K562 (cell line): ENCODE results near the gene PSRC1. TPM values are rescaled to one million over a fixed set of nuclear protein-coding genes. Genes with fewer than 3 reads are reported as not detected.

Experiments used
- ATAC-seq: fragments of 200-7000 bp; cut with Tn5 transposase; 3 replicates; pipeline ENCODE4 v1.9.1; 2020; ENCODE audit warnings: moderate library complexity
- BruUV-seq: library from RNA; stranded (reverse); fragments of 400-500 nt; replicated peaks from 2 replicates; lab custom pipeline; 2021; lab: Mats Ljungman, UMichigan
- CTCF ChIA-PET: fragments of 300-600 bp; formaldehyde crosslinking; extraction: SDS; loops from one replicate; lab custom pipeline; 2021; ENCODE audit warnings: low intra/inter-chr PET ratio; lab: Yijun Ruan, JAX
- POLR2A ChIA-PET: fragments of 300-600, 350-650 bp; sonication (Branson Sonifier 250); formaldehyde crosslinking; extraction: SDS; loops from one replicate; lab custom pipeline; 2021; ENCODE audit warnings: antibody characterized with exemption, inconsistent platforms; lab: Yijun Ruan, JAX
- DNase-seq, 4 experiments: peaks; one replicate each; pipeline versions ENCODE4 v3.0.0 to v3.0.0-alpha.2; 2011 to 2018; ENCODE audit warnings: low spot score in 3 of 4, mixed read lengths in 3 of 4; ENCODE audit errors: extremely low read depth in 1 of 4
- FAIRE-seq: peaks from 2 replicates; lab custom pipeline; 2011; peaks lifted over from hg19 to GRCh38; lab: Jason Lieb, UNC
- H2AFZ ChIP-seq: 2 replicates; pipeline ENCODE4 v1.6.0; 2011; ENCODE audit warnings: low read depth, low read length, control low read depth, inconsistent platforms
- H3K27ac ChIP-seq: fragments of 200-600 bp; 3 replicates; pipeline ENCODE4 v1.8.0; 2011; ENCODE audit warnings: low read depth, mild to moderate bottlenecking, control low read depth, inconsistent platforms, low read length, moderate library complexity, mixed read lengths; ENCODE audit errors: extremely low read depth
- H3K27me3 ChIP-seq, 2 experiments: fragments of 300-600 bp in 1 of 2; 2 replicates in 1 of 2; 3 replicates in 1 of 2; pipeline versions ENCODE4 v1.6.0 to v1.8.0; 2011; ENCODE audit warnings: inconsistent platforms in 2 of 2, low read length in 2 of 2, mild to moderate bottlenecking in 1 of 2, mixed read lengths in 1 of 2, moderate library complexity in 1 of 2; ENCODE audit not compliant: control insufficient read depth in 2 of 2, insufficient read depth in 2 of 2
- H3K36me3 ChIP-seq: fragments of 300-600 bp; 3 replicates; pipeline ENCODE4 v1.8.0; 2011; ENCODE audit warnings: mild to moderate bottlenecking, low read length, inconsistent platforms; ENCODE audit not compliant: control insufficient read depth, insufficient read depth
- H3K4me1 ChIP-seq, 2 experiments: fragments of 200-600 bp in 1 of 2; replicated peaks in 1 of 2; 2 replicates in 1 of 2; 3 replicates in 1 of 2; pipeline versions ENCODE4 v1.5.1 to v1.8.0; 2011; ENCODE audit warnings: inconsistent platforms in 2 of 2, low read length in 2 of 2, mild to moderate bottlenecking in 1 of 2, mixed read lengths in 1 of 2, moderate library complexity in 1 of 2; ENCODE audit not compliant: control insufficient read depth in 2 of 2, insufficient read depth in 2 of 2
- H3K4me2 ChIP-seq: 2 replicates; pipeline ENCODE4 v1.6.1; 2011; ENCODE audit warnings: low read length, control low read depth, inconsistent platforms, mixed read lengths; ENCODE audit not compliant: insufficient read depth
- H3K4me3 ChIP-seq: fragments of 200-600 bp; sonication (generic), shearing (Covaris generic); 2 replicates; pipeline ENCODE4 v1.5.1; 2016; ENCODE audit warnings: control low read depth, inconsistent platforms
- H3K79me2 ChIP-seq: fragments of 200-600 bp; 3 replicates; pipeline ENCODE4 v1.8.0; 2011; ENCODE audit warnings: low read length, inconsistent platforms; ENCODE audit not compliant: control insufficient read depth, insufficient read depth
- H3K9ac ChIP-seq, 2 experiments: 2 replicates each; pipeline versions ENCODE4 v1.6.0 to v1.6.1; 2011; ENCODE audit warnings: low read depth in 2 of 2, low read length in 2 of 2, control low read depth in 1 of 2, inconsistent platforms in 1 of 2, mild to moderate bottlenecking in 1 of 2, mixed read lengths in 1 of 2; ENCODE audit not compliant: insufficient read depth in 1 of 2
- H3K9me1 ChIP-seq: one replicate; pipeline ENCODE4 v1.6.0; 2011; ENCODE audit warnings: inconsistent platforms, mild to moderate bottlenecking, low read length, moderate library complexity; ENCODE audit not compliant: control insufficient read depth, insufficient read depth
- H3K9me3 ChIP-seq: replicated peaks from 2 replicates; pipeline ENCODE4 v1.5.1; 2011; ENCODE audit warnings: low read depth, low read length, inconsistent platforms; ENCODE audit not compliant: control insufficient read depth, insufficient read depth
- H4K20me1 ChIP-seq: replicated peaks from 2 replicates; pipeline ENCODE4 v1.6.1; 2011; ENCODE audit warnings: low read length, inconsistent platforms, mixed read lengths; ENCODE audit not compliant: control insufficient read depth, insufficient read depth
- ARID3B ChIP-seq: fragments of 250-450 bp; sonication (Bioruptor Pico); IDR thresholded peaks from 2 replicates; pipeline ENCODE4 v1.4.0; 2020; ENCODE audit warnings: borderline replicate concordance
- CREB1 ChIP-seq, 2 experiments: sonication (generic) in 1 of 2; formaldehyde crosslinking in 1 of 2; IDR thresholded peaks; 2 replicates each; pipeline versions ENCODE4 v1.6.1 to v1.8.0; 2012 to 2022; ENCODE audit warnings: inconsistent platforms in 1 of 2, mild to moderate bottlenecking in 1 of 2, missing genetic modification reagents in 1 of 2, moderate library complexity in 1 of 2
- NCOA4 ChIP-seq: fragments of 450-650 bp; IDR thresholded peaks from 2 replicates; pipeline ENCODE4 v1.6.1; 2018; ENCODE audit warnings: mild to moderate bottlenecking; ENCODE audit not compliant: partially characterized antibody
- NFE2 ChIP-seq: IDR thresholded peaks from 2 replicates; pipeline ENCODE4 v1.6.1; 2014; ENCODE audit warnings: antibody characterized with exemption, low read depth
- NFXL1 ChIP-seq: fragments of 450-650 bp; formaldehyde crosslinking; IDR thresholded peaks from 2 replicates; pipeline ENCODE4 v1.4.0; 2021; ENCODE audit warnings: mild to moderate bottlenecking
- SMARCE1 ChIP-seq: fragments of 450-650 bp; IDR thresholded peaks from 2 replicates; pipeline ENCODE4 v1.7.1; 2016; ENCODE audit warnings: mild to moderate bottlenecking
- ZEB2 ChIP-seq: fragments of 450-650 bp; IDR thresholded peaks from 2 replicates; pipeline ENCODE4 v1.6.1; 2016
- ZNF324 ChIP-seq: fragments of 250-450 bp; sonication (Bioruptor Pico); IDR thresholded peaks from 2 replicates; pipeline ENCODE4 v1.4.0; 2020; ENCODE audit warnings: mild to moderate bottlenecking
- WGBS: fragments of 100-300 bp; shearing (Covaris generic); methylation state at CpG from one replicate; pipeline ENCODE4 v1.1.6; 2016; ENCODE audit warnings: low coverage, mixed read lengths; ENCODE audit not compliant: insufficient coverage; ENCODE audit errors: missing lambda C conversion rate; 5-methylcytosine and 5-hydroxymethylcytosine counted together
- in situ Hi-C: fragments of 300-500 bp; cut with MboI; formaldehyde crosslinking; loops from 4 replicates; pipeline ENCODE4 v1.15.0; 2018; ENCODE audit warnings: inconsistent platforms, mixed read lengths
- intact Hi-C: fragments of 100-400 bp; cut with micrococcal nuclease; formaldehyde crosslinking; loops from 2 replicates; pipeline ENCODE4 v1.14.2; 2022
- polyA plus RNA-seq, 8 experiments: library from polyadenylated mRNA; depleted of rRNA in 4 of 8; stranded (reverse) in 5 of 8; unstranded in 3 of 8; fragments of >200 nt; fragmentation: Nextera tagmentation in 2 of 8; fragmentation: Illumina TruSeq in 1 of 8; extraction: Ambion mirVana in 2 of 8; extraction: Trizol in 1 of 8; gene quantifications; 2 replicates each; pipeline versions ENCODE4 v1.2.1 to v1.2.3, GENCODE V29; 2011 to 2014; ENCODE audit warnings: inconsistent platforms in 1 of 8, missing spikeins in 1 of 8
- total RNA-seq, 7 experiments: library from RNA; depleted of rRNA in 6 of 7; stranded (reverse); fragments of >200 nt in 6 of 7; fragmentation: Illumina TruSeq in 2 of 7; extraction: Trizol in 2 of 7; gene quantifications; 2 replicates each; pipeline versions ENCODE4 v1.2.1 to v1.2.3, GENCODE V29; 2011 to 2021; ENCODE audit warnings: low replicate concordance in 1 of 7
- TF ChIP-seq, protein P1 (sequence below): fragments of 250-450 bp; sonication (Bioruptor Pico); IDR thresholded peaks from 2 replicates; pipeline ENCODE4 v1.5.0; 2021; ENCODE audit warnings: mild to moderate bottlenecking, moderate library complexity

The PSRC1 gene
- total and polyA plus RNA-seq, 9 of the 15 experiments (the other 6 are each of a cell fraction or from before 2014, with no cell fraction given) = 6.5 to 65.2 (median 39.3) TPM

DNA sequence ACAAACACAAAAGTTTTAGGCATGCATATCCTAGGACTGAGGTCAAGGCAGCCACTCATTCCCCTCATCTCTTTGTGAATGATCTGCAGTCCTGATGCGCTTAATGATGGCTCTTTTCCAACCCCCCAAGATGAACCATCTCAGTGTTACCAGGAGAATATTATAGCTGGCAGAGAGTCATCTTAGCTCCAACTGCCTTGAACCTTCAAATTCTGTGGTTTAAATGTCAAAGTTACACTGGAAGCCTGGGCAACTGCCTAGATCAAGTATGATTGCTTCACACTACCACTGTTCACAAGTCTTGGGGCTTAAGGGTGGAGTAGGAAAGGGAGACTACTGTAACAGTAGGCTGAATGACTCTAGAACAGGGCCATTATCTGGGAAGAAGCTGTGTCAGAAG lies 31.9 kb upstream of the PSRC1 start (continued):
- TF ChIP-seq, protein P1, sequence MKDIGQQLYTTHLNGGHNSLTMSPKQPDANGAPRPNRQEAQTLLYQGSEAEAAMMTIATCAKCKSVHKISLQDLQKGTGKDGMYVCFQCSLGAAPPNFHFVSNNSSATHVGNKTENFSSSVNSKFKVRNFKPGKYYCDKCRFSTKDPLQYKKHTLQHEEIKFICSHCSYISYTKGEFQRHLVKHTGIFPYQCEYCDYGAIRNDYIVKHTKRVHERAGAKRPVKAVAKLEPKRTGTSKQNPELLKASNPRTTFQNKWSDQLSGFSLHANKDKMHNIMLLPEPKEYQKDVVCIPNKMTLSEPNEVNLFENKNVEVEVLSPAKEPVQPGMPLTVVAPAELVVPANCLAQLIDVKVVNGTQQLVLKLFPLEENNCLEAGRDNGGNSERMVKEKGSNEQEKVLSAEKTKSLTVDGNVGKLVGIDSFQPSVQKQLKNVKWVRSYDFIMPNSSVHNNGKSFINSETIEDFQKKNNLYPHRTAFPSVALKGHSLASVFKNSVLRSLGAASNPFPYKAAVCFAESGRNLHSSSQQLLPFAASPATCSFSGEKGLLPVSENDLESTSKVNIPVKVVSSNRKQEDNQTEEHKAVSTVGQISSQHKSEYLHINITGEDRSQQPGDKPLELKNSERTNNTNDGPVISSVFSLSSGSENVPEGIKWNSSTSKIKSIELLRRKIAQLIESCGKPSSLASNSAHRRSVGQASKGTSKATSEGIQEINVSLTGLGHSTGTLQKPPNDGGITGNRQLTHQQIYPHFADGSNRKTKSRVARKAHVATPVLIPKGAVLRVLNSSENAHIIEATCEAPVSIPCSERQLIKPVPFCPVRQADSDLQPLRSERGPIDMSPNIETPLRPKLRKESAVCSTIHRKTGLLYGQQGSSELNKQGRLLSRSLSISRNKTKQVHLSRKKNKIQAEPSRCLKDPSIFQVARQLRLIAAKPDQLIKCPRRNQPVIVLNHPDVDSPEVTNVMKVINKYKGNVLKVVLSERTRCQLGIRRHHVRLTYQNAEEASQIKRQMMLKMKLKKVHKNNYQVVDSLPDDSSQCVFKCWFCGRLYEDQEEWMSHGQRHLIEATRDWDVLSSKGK (CRISPR knock-in tag) = no peak
- no peak for TF ChIP-seq ZEB2

GRCh38 chr1:109312978-109313775 lies 30.2 kb upstream of the PSRC1 start:
- H3K36me3 ChIP-seq = peaks cover 74% of the 10 kb centered on the region
- intact Hi-C loops = no loop called here
- TF ChIP-seq CREB1 (IDR thresholded peaks at IDR 0.05) (no peak), CREB1 (CRISPR knock-in tag; IDR thresholded peaks at IDR 0.05) (no peak), NFE2 (no peak), ARID3B (CRISPR knock-in tag) (no peak), ZNF324 (CRISPR knock-in tag) (no peak), SMARCE1 (no peak), NFXL1 (CRISPR knock-in tag) (no peak), NCOA4 (no peak)

More at GRCh38 chr1:109312978-109313775, 30.2 kb upstream of the PSRC1 start:
- FAIRE-seq (no peak), ATAC-seq (no peak), DNase-seq (no peak)
- H3K79me2 ChIP-seq = no peaks in the 10 kb centered on the region
- in situ Hi-C loops = no loop called here
- no peak overlapping the region for H3K9ac ChIP-seq
- no peaks in the 10 kb centered on the region for H3K9me1 ChIP-seq
- peaks cover 2% of the 10 kb centered on the region; the same call in 1 of the 2 replicates for H4K20me1 ChIP-seq
- H3K27ac ChIP-seq = no peak overlapping the region
- POLR2A ChIA-PET = no interaction called here
- H3K4me2 ChIP-seq = no peak overlapping the region
- no peaks in the 10 kb centered on the region for H3K27me3 ChIP-seq
- H3K9me3 ChIP-seq = no peaks in the 10 kb centered on the region
- H2AFZ ChIP-seq = no peak overlapping the region
- WGBS = 85% methylated on average over 12 of the region's 12 CpGs
- BruUV-seq = TSS peak; percentile 23
- CTCF ChIA-PET = interaction anchor here (0.7 kb wide), 1 partner anchor 196 kb away, joined by 6 read pairs; the partner anchor contains the start of gene AMIGO1
- H3K4me1 ChIP-seq = peaks cover 3 to 11% of the 10 kb centered on the region in 2 experiments
- no peak overlapping the region for H3K4me3 ChIP-seq
